Measurements from ENCODE around the gene MMP10.

- TF ChIP-seq GATA2 (IDR thresholded peaks at IDR 0.05; ENCODE audit: low read depth, low read length) (no peak), GATA3 (IDR thresholded peaks at IDR 0.05; ENCODE audit: low read depth, low read length) (no peak)
Observed at GRCh38 chr11:102783720-102784119, 3.3 kb upstream of the MMP10 start.
